OCI-LY7 (cell line): ENCODE data around the gene SELENOT. TPM values are rescaled to one million over a fixed set of nuclear protein-coding genes. Genes with fewer than 3 reads are reported as not detected.
A peak's percentile ranks its signal among the peaks of the same experiment; 100 is the strongest.

ENCODE experiments used
- BruUV-seq: library from RNA; stranded (reverse); fragments of 400-500 nt; replicated peaks from 2 replicates; lab custom pipeline; 2021; lab: Mats Ljungman, UMichigan
- CTCF ChIA-PET: fragments of 300-600 bp; sonication (Branson Sonifier 250); formaldehyde crosslinking; loops from one replicate; lab custom pipeline; 2022; ENCODE audit warnings: antibody characterized with exemption; ENCODE audit not compliant: unreplicated experiment; lab: Charles Lee
- POLR2A ChIA-PET: fragments of 300-600 bp; sonication (Branson Sonifier 250); formaldehyde crosslinking; loops from one replicate; lab custom pipeline; 2022; ENCODE audit warnings: antibody characterized with exemption; lab: Charles Lee
- DNase-seq: peaks from one replicate; pipeline ENCODE4 v3.0.0-alpha.2; 2015; ENCODE audit warnings: low spot score
- H2AFZ ChIP-seq: fragments of 200-600 bp; sonication (generic), shearing (Covaris generic); 2 replicates; pipeline ENCODE4 v1.6.1; 2014; ENCODE audit warnings: mild to moderate bottlenecking, antibody characterized with exemption, low read length, moderate library complexity
- H3K27ac ChIP-seq: fragments of 200-600 bp; sonication (generic); 2 replicates; pipeline ENCODE4 v1.5.1; 2014; ENCODE audit warnings: mixed run types, low read depth, mild to moderate bottlenecking, moderate library complexity, low read length, inconsistent platforms; ENCODE audit not compliant: poor library complexity, severe bottlenecking
- H3K36me3 ChIP-seq: fragments of 200-600 bp; sonication (generic); 2 replicates; pipeline ENCODE4 v1.6.1; 2014; ENCODE audit warnings: mild to moderate bottlenecking, antibody characterized with exemption, low read length, moderate library complexity, mixed read lengths; ENCODE audit not compliant: insufficient read depth
- H3K4me1 ChIP-seq: fragments of 200-600 bp; sonication (generic); 2 replicates; pipeline ENCODE4 v1.5.1; 2014; ENCODE audit warnings: mild to moderate bottlenecking, low read length; ENCODE audit not compliant: insufficient read depth, poor library complexity, severe bottlenecking
- H3K4me2 ChIP-seq: fragments of 200-600 bp; sonication (generic); 2 replicates; pipeline ENCODE4 v1.6.1; 2014; ENCODE audit warnings: mild to moderate bottlenecking, low read length
- H3K4me3 ChIP-seq: fragments of 200-600 bp; sonication (generic); 2 replicates; pipeline ENCODE4 v1.5.1; 2014; ENCODE audit warnings: mild to moderate bottlenecking, low read depth, low read length; ENCODE audit not compliant: poor library complexity, severe bottlenecking
- H3K79me2 ChIP-seq: fragments of 200-600 bp; sonication (generic); 2 replicates; pipeline ENCODE4 v1.6.1; 2016; ENCODE audit warnings: low read depth, mild to moderate bottlenecking, low read length, moderate library complexity, mixed read lengths; ENCODE audit not compliant: insufficient read depth
- H3K9me2 ChIP-seq: fragments of 200-600 bp; sonication (generic); 2 replicates; pipeline ENCODE4 v1.6.1; 2016; ENCODE audit warnings: mild to moderate bottlenecking, low read length, mixed read lengths; ENCODE audit not compliant: insufficient read depth
- H3K9me3 ChIP-seq: fragments of 200-600 bp; sonication (generic); 2 replicates; pipeline ENCODE4 v1.6.1; 2014; ENCODE audit warnings: mild to moderate bottlenecking, mixed run types, low read length, mixed read lengths
- H4K20me1 ChIP-seq: fragments of 200-600 bp; sonication (generic); 2 replicates; pipeline ENCODE4 v1.6.1; 2014; ENCODE audit warnings: mild to moderate bottlenecking, antibody characterized with exemption, low read length, moderate library complexity, mixed read lengths; ENCODE audit not compliant: insufficient read depth
- EZH2phosphoT487 ChIP-seq: fragments of 200-600 bp; sonication (generic); IDR thresholded peaks from 2 replicates; pipeline ENCODE4 v1.6.1; 2018; ENCODE audit warnings: low read depth, borderline replicate concordance, mild to moderate bottlenecking, mixed run types, antibody characterized with exemption, low read length, moderate library complexity, mixed read lengths
- intact Hi-C: fragments of 100-400 bp; cut with micrococcal nuclease; formaldehyde crosslinking; loops from one replicate; pipeline ENCODE4 v1.10.0; 2022; ENCODE audit not compliant: unreplicated experiment
- total RNA-seq, 2 experiments: library from RNA; depleted of rRNA in 1 of 2; stranded (reverse); fragments of >200 nt in 1 of 2; shearing (Covaris generic) in 1 of 2; gene quantifications; 2 replicates each; pipeline ENCODE4 v1.2.3, GENCODE V29; 2014 to 2022
- TF ChIP-seq, protein P1 (sequence below): fragments of 200-600 bp; sonication (generic); conservative IDR thresholded peaks from 2 replicates; pipeline ENCODE4 v1.5.1; 2014; ENCODE audit warnings: mild to moderate bottlenecking, antibody characterized with exemption, low read length, moderate library complexity, mixed read lengths

SELENOT gene
- total RNA-seq, 2 experiments from 2014 or later = 60.7 to 71.8 TPM

DNA sequence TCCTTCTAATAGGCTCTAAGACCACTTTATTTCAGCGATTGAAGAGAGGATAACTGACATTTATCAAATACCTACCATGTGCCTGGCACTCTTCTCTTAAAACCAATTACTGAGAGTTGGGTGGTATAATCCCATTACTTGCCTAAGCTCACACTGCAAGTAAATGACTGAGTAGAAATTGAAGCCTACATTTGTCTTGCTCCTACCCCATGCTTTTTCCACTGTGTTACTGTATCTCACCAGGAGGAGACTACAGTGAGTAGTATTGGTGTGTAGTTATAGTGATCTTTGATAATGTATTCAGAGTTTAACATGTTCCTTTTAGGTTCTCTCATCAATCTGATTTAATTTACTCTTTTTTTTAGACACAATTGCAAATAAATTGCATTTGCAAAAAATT lies 35.8 kb upstream of the SELENOT start:
- no peaks in the 10 kb centered on the region for H3K9me2 ChIP-seq
- H3K9me3 ChIP-seq = no peaks in the 10 kb centered on the region
- H3K27ac ChIP-seq = no peak overlapping the region
- H3K36me3 ChIP-seq = peaks cover 96% of the 10 kb centered on the region
- CTCF ChIA-PET = no interaction called here
- H3K4me3 ChIP-seq = no peak overlapping the region
- 0 out of 2 replicates have a peak, but pooled peaks cover 6% of the 10 kb centered on the region for H4K20me1 ChIP-seq
- H3K4me1 ChIP-seq = no peaks in the 10 kb centered on the region
- no peak overlapping the region for H2AFZ ChIP-seq
- peaks cover 5% of the 10 kb centered on the region; the same call in 1 of the 2 replicates for H3K79me2 ChIP-seq
- POLR2A ChIA-PET = interaction anchor here (1.4 to 3.5 kb wide), 2 partner anchors 10 to 17 kb away, joined by 4 to 12 read pairs; no protein-coding TSS in a partner anchor
- no peak for DNase-seq
- H3K4me2 ChIP-seq = no peak overlapping the region
- no TSS peak for BruUV-seq
- TF ChIP-seq, protein P1, sequence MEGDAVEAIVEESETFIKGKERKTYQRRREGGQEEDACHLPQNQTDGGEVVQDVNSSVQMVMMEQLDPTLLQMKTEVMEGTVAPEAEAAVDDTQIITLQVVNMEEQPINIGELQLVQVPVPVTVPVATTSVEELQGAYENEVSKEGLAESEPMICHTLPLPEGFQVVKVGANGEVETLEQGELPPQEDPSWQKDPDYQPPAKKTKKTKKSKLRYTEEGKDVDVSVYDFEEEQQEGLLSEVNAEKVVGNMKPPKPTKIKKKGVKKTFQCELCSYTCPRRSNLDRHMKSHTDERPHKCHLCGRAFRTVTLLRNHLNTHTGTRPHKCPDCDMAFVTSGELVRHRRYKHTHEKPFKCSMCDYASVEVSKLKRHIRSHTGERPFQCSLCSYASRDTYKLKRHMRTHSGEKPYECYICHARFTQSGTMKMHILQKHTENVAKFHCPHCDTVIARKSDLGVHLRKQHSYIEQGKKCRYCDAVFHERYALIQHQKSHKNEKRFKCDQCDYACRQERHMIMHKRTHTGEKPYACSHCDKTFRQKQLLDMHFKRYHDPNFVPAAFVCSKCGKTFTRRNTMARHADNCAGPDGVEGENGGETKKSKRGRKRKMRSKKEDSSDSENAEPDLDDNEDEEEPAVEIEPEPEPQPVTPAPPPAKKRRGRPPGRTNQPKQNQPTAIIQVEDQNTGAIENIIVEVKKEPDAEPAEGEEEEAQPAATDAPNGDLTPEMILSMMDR = no peak
- no peak for TF ChIP-seq EZH2phosphoT487
- intact Hi-C loops = no loop called here

DNA sequence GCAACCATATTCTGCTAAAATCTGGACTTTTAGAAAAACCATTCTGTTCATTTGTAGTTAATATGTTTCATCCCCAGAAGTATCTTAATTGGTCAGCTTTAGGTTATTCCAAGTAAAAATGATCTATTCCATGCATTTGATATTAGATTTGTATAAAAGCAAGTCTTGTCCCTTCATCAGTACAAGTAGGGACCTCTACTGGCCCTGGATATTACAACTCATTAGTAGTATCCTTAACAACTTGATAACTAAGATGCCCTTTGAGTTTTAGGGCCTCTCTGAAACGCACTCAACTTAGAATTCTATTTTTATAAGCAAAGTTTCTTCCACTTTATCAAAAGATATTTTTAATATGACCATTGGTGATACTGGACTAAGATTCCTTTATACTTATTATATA lies 25.3 kb upstream of the SELENOT start:
- intact Hi-C loops = no loop called here
- CTCF ChIA-PET = no interaction called here
- Histone ChIP-seq H3K4me2 (no peak overlapping the region), H3K4me1 (no peaks in the 10 kb centered on the region), H3K9me3 (no peaks in the 10 kb centered on the region), H3K27ac (no peak overlapping the region), H3K4me3 (no peak overlapping the region), H3K79me2 (peaks cover 22% of the 10 kb centered on the region; the same call in 1 of the 2 replicates), H4K20me1 (0 out of 2 replicates have a peak, but pooled peaks cover 3% of the 10 kb centered on the region), H3K9me2 (no peaks in the 10 kb centered on the region), H3K36me3 (peaks cover 95% of the 10 kb centered on the region), H2AFZ (no peak overlapping the region)
- TF ChIP-seq, protein P1 = peak; percentile 49
- no peak for TF ChIP-seq EZH2phosphoT487
- POLR2A ChIA-PET = interaction anchor here (0.7 to 2.1 kb wide), 4 partner anchors 11 to 218 kb away, joined by 5 to 12 read pairs (median 6); partner anchors contain the start of gene SELENOT
- no TSS peak for BruUV-seq
- no peak for DNase-seq

DNA sequence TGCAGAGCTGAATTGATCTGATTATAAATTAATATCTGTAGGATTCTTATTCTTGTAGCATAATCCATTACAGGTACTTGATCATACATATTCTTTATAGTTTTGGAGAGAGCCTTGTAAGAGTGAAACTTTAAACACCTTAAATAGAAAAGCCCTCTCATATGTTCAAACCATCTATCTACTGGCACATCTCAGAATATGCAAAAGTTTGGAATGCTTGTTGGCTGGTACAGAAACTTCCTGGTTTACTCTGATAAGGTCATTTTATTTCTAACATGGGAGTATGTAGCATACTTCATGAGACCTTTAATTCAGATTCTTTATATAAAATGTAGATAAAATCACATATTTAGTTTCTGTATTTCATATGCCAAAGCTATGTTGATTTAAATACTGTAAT lies 21.9 kb upstream of the SELENOT start:
- H3K27ac ChIP-seq = no peak overlapping the region
- TF ChIP-seq, protein P1 = no peak
- TF ChIP-seq EZH2phosphoT487 = no peak
- CTCF ChIA-PET = no interaction called here
- intact Hi-C loops = no loop called here
- BruUV-seq = no TSS peak
- POLR2A ChIA-PET = no interaction called here
- no peaks in the 10 kb centered on the region for H3K4me1 ChIP-seq
- peaks cover 18% of the 10 kb centered on the region; the same call in 1 of the 2 replicates for H3K79me2 ChIP-seq
- H3K4me3 ChIP-seq = no peak overlapping the region
- H4K20me1 ChIP-seq = 0 out of 2 replicates have a peak, but pooled peaks cover 3% of the 10 kb centered on the region
- peaks cover 95% of the 10 kb centered on the region for H3K36me3 ChIP-seq
- H3K9me2 ChIP-seq = no peaks in the 10 kb centered on the region
- H3K9me3 ChIP-seq = no peaks in the 10 kb centered on the region
- DNase-seq = no peak
- no peak overlapping the region for H2AFZ ChIP-seq
- no peak overlapping the region for H3K4me2 ChIP-seq
